GM18520 (cell line): ENCODE results near the gene WASF3.

Experiments used
- ATAC-seq: cut with Tn5 transposase; IDR thresholded peaks from one replicate; pipeline ENCODE4 v1.9.1; 2021; ENCODE audit not compliant: unreplicated experiment

Gene WASF3

GRCh38 chr13:26585136-26585535 lies 27.7 kb downstream of the WASF3 start:
- ATAC-seq, result no peak

GRCh38 chr13:26587251-26587650 lies 29.8 kb downstream of the WASF3 start:
- no peak for ATAC-seq

- no peak for ATAC-seq
Measured at GRCh38 chr13:26589226-26589625, 31.7 kb downstream of the WASF3 start.

GRCh38 chr13:26589754-26590153 lies 32.3 kb downstream of the WASF3 start:
- no peak for ATAC-seq

GRCh38 chr13:26590379-26590778 lies 32.9 kb downstream of the WASF3 start:
- ATAC-seq, result no peak

- ATAC-seq, result no peak
Measured at GRCh38 chr13:26590951-26591350, 33.5 kb downstream of the WASF3 start.

GRCh38 chr13:26591672-26592071 lies 34.2 kb downstream of the WASF3 start:
- ATAC-seq, result no peak

- ATAC-seq, result no peak
Measured at GRCh38 chr13:26593661-26594060, 36.2 kb downstream of the WASF3 start.

GRCh38 chr13:26594363-26594762 lies 36.9 kb downstream of the WASF3 start:
- ATAC-seq, result no peak

GRCh38 chr13:26596458-26596857 lies 39.0 kb downstream of the WASF3 start:
- no peak for ATAC-seq

- no peak for ATAC-seq
Measured at GRCh38 chr13:26599403-26599802, 41.9 kb downstream of the WASF3 start.

GRCh38 chr13:26599860-26600259 lies 42.4 kb downstream of the WASF3 start:
- ATAC-seq, result no peak

- ATAC-seq, result no peak
Measured at GRCh38 chr13:26600343-26600742, 42.9 kb downstream of the WASF3 start.

- peak; percentile 63 for ATAC-seq
Measured at GRCh38 chr13:26601669-26602068, 44.2 kb downstream of the WASF3 start.

- no peak for ATAC-seq
Measured at GRCh38 chr13:26602783-26603182, 45.3 kb downstream of the WASF3 start.

GRCh38 chr13:26604784-26605545 lies 47.5 kb downstream of the WASF3 start:
- no peak for ATAC-seq

GRCh38 chr13:26605845-26606244 lies 48.4 kb downstream of the WASF3 start:
- no peak for ATAC-seq

GRCh38 chr13:26606631-26607030 lies 49.1 kb downstream of the WASF3 start:
- ATAC-seq, result no peak

GRCh38 chr13:26614721-26615120 lies 57.2 kb downstream of the WASF3 start:
- ATAC-seq, result no peak

GRCh38 chr13:26616126-26616525 lies 58.6 kb downstream of the WASF3 start:
- ATAC-seq, result no peak

GRCh38 chr13:26618726-26619125 lies 61.2 kb downstream of the WASF3 start:
- ATAC-seq, result no peak

- ATAC-seq, result no peak
Measured at GRCh38 chr13:26619358-26619757, 61.9 kb downstream of the WASF3 start.

- no peak for ATAC-seq
Measured at GRCh38 chr13:26621731-26622401, 64.4 kb downstream of the WASF3 start.
